GM19240 (cell line): ENCODE data around the gene ADAMTS14.
"Not testable (repeated sequence)": the region's sequence is repeated elsewhere in the genome, so short reads cannot be mapped to it uniquely, and the experiment has no call there.

Experiments used
- DNase-seq: peaks from one replicate; pipeline ENCODE4 v3.0.0; 2011; ENCODE audit warnings: low spot score; ENCODE audit not compliant: insufficient read length

ADAMTS14 gene, protein sequence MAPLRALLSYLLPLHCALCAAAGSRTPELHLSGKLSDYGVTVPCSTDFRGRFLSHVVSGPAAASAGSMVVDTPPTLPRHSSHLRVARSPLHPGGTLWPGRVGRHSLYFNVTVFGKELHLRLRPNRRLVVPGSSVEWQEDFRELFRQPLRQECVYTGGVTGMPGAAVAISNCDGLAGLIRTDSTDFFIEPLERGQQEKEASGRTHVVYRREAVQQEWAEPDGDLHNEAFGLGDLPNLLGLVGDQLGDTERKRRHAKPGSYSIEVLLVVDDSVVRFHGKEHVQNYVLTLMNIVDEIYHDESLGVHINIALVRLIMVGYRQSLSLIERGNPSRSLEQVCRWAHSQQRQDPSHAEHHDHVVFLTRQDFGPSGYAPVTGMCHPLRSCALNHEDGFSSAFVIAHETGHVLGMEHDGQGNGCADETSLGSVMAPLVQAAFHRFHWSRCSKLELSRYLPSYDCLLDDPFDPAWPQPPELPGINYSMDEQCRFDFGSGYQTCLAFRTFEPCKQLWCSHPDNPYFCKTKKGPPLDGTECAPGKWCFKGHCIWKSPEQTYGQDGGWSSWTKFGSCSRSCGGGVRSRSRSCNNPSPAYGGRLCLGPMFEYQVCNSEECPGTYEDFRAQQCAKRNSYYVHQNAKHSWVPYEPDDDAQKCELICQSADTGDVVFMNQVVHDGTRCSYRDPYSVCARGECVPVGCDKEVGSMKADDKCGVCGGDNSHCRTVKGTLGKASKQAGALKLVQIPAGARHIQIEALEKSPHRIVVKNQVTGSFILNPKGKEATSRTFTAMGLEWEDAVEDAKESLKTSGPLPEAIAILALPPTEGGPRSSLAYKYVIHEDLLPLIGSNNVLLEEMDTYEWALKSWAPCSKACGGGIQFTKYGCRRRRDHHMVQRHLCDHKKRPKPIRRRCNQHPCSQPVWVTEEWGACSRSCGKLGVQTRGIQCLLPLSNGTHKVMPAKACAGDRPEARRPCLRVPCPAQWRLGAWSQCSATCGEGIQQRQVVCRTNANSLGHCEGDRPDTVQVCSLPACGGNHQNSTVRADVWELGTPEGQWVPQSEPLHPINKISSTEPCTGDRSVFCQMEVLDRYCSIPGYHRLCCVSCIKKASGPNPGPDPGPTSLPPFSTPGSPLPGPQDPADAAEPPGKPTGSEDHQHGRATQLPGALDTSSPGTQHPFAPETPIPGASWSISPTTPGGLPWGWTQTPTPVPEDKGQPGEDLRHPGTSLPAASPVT

GRCh38 chr10:70672165-70673042, at the start of gene ADAMTS14:
ADAMTS14 (plus strand) TSS chr10:70672506; CDS start chr10:70672803, 297 bp downstream.
- no peak for DNase-seq

DNA sequence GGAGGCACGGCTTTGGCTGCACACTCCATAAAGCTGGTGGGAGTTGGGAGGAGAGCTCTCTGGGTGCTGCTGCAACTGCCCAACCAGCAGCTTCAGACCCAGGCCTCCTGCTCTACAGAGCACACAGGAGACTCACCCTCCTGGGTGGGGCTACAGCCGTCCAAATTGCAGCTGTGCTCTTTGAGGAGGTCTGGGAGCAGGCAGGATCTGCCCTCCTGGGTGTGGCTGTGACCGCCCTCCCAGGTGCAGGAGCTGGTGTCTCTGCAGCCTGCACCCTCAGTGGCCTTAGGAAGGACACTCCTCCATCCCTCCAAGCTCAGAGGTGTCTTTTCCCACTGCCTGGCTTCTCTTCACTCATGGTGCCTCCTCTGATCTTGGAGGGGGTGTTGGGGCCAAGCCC, 49.8 kb upstream of the ADAMTS14 start:
- no peak for DNase-seq

- DNase-seq: no peak
Observed at GRCh38 chr10:70622981-70623844, 49.1 kb upstream of the ADAMTS14 start.

GRCh38 chr10:70626056-70626455, 46.2 kb upstream of the ADAMTS14 start:
- no peak for DNase-seq

GRCh38 chr10:70629338-70629737, 43.0 kb upstream of the ADAMTS14 start:
- DNase-seq: no peak

DNA sequence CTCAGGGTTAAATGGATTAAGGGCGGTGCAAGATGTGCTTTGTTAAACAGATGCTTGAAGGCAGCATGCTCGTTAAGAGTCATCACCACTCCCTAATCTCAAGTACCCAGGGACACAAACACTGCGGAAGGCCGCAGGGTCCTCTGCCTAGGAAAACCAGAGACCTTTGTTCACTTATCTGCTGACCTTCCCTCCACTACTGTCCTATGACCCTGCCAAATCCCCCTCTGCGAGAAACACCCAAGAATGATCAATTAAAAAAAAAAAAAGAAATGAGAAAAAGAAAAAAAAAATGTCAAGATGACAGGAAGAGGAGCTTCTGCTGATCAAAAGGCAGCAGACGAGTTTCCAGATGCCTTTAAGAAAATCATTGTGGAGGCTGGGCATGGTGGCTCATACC, 40.6 kb upstream of the ADAMTS14 start:
- not testable (repeated sequence) for DNase-seq

- DNase-seq: no peak
Observed at GRCh38 chr10:70634011-70634410, 38.3 kb upstream of the ADAMTS14 start.

- not testable (repeated sequence) for DNase-seq
Observed at GRCh38 chr10:70634515-70634914, 37.8 kb upstream of the ADAMTS14 start.

DNA sequence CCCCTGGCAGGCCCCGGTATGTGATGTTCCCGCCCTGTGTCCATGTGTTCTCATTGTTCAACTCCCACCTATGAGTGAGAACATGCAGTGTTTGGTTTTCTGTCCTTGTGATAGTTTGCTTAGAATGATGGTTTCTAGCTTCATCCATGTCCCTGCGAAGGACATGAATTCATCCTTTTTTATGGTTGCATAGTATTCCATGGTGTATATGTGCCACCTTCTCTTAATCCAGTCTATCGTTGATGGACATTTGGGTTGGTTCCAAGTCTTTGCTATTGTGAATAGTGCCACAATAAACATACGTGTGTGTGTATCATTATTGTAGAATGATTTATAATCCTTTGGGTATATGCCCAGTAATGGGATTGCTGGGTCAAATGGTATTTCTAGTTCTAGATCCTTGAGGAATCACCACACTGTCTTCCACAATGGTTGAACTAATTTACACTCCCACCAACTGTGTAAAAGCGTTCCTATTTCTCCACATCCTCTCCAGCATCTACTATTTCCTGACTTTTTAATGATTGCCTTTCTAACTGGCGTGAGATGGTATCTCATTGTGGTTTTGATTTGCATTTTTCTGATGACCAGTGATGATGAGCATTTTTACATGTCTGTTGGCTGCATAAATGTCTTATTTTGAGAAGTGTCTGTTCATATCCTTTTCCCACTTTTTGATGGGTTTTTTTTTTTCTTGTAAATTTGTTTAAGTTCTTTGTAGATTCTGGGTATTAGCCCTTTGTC, 32.5 kb upstream of the ADAMTS14 start:
- DNase-seq: not testable (repeated sequence)

DNA sequence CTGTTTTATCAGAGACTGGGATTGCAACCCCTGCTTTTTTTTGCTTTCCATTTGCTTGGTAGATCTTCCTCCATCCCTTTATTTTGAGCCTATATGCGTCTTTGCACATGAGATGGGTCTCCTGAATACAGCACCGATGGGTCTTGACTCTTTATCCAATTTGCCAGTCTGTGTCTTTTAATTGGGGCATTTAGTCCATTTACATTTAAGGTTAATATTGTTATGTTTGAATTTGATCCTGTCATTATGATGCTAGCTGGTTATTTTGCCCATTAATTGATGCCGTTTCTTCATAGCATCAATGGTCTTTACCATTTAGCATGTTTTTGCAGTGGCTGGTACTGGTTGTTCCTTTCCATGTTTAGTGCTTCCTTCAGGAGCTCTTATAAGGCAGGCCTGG, 29.0 kb upstream of the ADAMTS14 start:
- not testable (repeated sequence) for DNase-seq

- not testable (repeated sequence) for DNase-seq
Observed at GRCh38 chr10:70644959-70645358, 27.3 kb upstream of the ADAMTS14 start.

DNA sequence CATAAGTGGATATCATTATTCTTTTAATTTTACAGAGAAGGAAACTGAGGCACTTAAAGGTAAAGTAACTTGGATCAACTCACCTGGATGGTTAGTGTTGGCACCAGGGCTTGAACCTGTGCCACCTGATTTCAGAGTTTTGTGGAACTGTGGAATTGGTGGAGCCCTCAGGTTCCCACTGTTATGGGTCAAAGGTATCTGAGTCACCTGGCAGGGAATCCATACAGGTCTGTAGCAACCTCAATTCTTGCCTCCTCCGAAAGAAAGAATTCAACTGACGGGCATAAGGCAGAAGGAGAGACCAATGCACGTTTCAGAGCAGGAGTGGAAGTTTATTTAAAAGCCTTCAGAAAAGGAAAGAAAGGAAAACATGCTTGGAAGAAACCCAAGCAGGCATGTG, 25.2 kb upstream of the ADAMTS14 start:
- no peak for DNase-seq

GRCh38 chr10:70648427-70648826, 23.9 kb upstream of the ADAMTS14 start:
- DNase-seq: no peak

DNA sequence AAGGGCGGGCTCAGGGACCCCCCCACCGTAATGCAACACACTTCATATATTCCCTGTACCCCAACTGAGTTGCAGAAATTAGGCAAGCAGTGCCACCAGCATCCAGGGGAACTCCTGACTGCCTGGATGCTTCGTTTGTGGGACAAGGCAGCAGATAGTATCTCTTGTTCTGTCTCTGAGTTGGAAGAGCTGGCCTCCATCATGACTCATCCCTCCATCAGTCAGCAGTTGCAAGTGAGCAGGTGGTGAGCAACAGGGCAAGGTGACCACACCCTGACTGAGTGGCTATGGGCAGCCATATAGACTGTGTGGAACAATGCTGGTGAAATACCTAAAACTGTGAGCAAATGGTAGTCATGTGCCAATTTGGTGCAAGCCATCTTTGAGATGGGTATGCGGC, 22.8 kb upstream of the ADAMTS14 start:
- no peak for DNase-seq

DNA sequence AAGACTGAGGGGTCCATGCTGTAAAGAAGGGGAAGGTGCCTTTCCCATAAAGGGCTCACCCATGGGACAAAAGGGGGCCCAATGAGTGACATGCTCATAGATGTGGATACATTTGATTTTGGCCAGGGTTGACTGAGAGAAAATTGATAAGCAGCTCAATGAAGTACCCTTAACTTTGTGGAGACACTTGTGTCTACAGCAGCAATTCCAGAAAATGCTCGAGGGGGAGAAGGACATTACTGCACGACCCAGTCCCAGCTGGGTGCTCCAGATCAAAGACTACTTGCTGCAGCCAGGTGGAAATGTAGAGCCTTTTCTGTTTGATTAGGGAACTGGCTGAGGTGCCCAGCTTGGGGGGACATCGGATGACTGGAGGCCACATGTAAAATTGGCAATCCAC, 22.2 kb upstream of the ADAMTS14 start:
- no peak for DNase-seq

DNA sequence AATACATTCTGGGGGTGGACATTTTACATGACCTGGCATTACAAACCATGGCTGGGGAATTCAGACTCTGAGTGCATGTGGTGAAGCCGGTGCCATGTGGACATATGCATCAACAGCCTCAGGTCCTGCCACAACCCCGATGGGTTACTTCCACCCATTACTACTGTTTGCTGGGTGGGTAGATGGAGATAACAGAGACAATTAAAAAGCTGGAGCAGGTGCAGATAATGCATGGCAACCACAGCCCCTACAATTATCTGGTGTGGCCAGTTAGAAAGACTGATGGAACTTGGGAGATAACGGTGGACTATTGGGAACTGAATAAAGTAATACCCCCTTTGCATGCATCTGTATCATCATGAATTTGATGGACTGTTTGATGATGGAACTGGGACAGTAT, 21.6 kb upstream of the ADAMTS14 start:
- no peak for DNase-seq

DNA sequence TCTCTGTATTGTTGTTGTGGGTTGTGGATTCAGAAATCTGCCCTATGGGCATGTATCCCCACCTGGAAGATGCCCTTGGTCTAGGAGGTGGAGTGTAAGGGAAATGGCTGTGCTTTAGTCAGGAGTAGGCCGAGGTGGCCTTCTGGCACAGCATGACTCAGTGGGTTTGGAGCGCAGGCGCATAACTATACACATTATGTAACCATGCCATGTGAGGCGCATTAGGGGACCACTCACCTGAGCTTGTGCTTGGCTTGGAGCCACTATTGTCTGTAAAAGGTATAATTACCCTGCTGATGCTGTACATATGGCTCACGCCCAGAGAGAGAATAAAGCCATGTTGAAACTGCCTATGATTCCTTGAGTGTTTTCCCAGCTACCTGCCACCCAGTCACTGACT, 20.6 kb upstream of the ADAMTS14 start:
- no peak for DNase-seq

DNA sequence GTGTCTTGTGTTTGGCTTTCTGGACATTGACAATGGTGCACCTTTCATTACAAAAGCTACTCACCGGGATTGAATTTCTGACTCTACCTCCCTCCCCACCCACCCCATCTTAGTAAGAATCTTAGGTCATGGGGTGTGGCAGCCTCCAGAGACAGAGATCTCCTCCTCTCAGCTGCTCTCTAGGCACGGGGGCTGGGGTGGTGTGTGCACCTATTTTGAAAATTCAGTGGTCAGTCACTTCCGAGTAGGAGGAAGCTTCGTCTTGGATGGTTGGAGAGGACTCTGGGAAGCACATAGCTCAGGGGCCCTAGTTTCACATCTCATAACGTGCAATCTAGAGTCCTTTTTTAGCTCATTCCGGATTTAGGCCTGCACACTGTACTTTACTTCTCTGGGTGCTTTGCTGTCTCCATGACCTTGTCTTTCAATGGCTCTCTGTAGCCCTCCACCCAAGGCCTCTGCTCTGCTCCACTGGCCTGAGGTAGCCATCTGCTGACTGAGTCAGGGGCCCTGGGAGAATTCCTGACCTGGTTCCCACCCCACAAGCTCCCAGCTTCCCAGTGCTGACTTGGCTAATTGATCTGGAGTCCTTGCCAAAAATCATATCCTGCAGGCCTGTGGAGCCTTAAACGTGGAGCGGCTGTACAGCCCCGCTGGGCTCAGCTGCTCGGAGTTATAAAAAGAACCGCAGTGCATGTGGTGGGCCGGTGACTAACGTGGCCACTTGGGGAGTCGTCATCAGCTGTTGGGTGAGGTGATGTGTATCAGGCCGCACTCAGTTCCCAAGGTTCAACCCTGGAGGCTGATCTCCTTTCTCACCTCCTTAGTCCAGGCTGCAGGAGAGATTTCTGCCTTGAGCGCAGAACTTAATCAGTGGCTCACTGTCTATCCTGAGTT, 19.3 kb upstream of the ADAMTS14 start:
- no peak for DNase-seq
